CD4-positive, alpha-beta T cell treated with Interferon gamma for 1 hour (primary cell): ENCODE data around the gene REEP1.
"Not testable (repeated sequence)": the region's sequence is repeated elsewhere in the genome, so short reads cannot be mapped to it uniquely, and the experiment has no call there.

Experiments
- DNase-seq: peaks from one replicate; pipeline ENCODE4 v3.0.0-alpha.2; 2020

Gene REEP1

GRCh38 chr2:86337244-86337835 lies at the start of gene REEP1:
Gene REEP1, minus strand, starts transcription at chr2:86337626. Its CDS starts 116 bp downstream, at chr2:86337510.
- no peak for DNase-seq

DNA sequence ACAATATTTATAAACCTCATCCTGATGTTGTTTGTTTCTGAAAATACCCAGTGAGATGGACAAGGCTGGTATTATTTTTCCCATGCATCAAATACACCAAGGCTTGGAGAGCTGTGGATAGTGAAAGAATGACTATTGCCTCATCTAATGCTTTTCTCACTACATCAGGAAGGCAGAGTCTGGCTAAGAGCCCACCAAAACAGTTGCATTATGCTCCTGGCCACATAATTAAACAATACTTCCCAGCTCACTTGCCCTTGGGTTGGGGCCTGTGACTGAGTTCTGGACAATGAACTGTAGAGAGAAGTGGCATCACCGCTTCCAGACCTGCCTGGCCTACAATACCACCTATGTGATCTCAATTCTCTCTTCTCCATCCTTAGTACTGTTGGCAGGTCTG lies 46.4 kb upstream of the REEP1 start:
- DNase-seq, result no peak

- DNase-seq, result no peak
These were observed 45.3 kb upstream of the REEP1 start for GRCh38 chr2:86382698-86383097.

DNA sequence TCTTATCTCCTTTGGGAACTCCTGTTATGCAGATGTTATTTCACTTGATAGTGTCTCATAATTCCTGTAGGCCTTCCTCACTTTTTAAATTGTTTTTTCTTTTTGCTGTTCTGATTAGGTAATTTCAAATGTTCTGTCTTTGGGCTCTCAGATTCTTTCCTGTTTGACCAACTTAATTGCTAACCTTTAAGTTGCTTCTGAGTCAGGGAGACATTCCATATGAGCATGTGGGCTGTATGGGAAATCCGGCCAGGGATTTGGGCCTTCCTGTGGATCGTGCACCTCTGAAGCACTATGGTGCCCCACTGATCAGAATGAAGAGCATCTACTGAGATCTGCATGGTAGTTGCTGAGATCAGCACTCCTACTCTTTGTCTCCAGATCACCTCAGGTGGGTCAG lies 44.7 kb upstream of the REEP1 start:
- DNase-seq, result no peak

DNA sequence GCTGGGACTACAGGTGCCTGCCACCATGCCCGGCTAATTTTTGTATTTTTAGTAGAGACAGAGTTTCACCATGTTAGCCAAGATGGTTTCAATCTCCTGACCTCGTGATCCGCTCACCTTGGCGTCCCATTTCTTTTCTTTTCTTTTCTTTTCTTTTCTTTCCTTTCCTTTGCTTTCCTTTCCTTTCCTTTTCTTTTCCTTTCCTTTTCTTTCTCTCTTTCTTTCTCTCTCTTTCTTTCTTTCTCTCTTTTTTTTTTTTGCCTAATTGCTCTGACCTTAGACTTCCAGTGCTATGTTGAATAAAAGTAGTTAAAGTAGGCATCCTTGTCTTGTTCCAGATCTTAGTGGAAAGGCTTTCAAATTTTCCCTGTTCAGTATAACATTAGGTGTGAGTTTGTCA lies 41.0 kb upstream of the REEP1 start:
- no peak for DNase-seq

DNA sequence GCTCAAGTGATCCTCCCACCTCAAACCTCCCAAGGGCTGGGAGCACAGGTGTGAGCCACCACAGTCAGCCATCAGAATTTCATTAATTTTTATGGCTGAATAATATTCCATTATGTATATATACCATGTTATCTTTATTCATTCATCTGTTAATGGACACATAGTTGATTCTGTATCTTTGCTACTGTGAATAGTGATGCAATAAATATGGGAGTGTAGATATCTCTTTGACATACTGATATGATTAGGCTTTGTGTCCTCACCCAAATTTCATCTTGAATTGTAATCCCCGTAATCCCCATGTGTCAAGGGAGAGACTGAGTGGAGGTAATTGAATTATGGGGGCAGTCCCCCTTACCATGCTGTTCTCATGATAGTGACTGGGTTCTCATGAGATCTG lies 38.2 kb upstream of the REEP1 start:
- no peak for DNase-seq

DNA sequence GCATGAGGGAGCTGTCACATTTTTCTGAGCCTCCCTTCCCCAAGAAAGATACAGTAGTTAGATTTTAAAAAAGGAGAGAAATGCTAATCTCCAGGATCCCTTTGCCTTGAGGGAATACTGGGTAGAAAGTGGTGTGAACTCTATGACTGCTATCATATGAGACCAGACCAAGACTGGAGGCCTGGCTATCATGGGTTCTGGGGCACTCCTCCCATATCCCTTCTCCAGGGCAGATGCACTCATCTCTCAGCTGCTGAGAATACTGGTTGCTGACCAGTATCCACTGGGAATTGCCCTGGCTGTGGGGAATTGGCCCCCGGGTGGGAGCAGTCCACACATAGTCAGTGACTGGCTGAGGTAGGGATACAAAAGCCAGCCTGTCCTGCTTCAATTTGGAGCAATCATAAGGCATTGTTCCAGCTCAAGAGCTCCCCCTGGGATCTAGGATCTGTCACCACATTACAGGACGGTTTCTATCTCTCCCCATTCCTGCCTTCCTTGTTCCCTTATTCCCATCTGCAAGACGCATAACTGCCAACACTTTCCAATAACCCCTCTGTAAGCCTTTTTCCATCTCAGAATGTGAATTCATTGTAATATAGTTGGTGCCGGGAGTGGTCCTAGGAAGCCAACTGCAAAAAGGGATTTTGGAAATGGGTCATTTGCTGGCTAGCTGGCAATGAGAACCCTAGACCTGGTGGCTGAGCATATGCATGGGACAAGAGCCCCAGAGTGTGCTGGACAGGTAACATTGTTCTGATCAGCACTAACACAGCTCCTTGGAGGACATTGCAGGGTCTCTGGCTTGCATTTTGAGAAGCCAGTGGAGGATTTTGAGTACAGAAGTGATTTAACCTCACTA lies 35.4 kb upstream of the REEP1 start:
- no peak for DNase-seq

GRCh38 chr2:86372133-86372532 lies 34.7 kb upstream of the REEP1 start:
- no peak for DNase-seq

DNA sequence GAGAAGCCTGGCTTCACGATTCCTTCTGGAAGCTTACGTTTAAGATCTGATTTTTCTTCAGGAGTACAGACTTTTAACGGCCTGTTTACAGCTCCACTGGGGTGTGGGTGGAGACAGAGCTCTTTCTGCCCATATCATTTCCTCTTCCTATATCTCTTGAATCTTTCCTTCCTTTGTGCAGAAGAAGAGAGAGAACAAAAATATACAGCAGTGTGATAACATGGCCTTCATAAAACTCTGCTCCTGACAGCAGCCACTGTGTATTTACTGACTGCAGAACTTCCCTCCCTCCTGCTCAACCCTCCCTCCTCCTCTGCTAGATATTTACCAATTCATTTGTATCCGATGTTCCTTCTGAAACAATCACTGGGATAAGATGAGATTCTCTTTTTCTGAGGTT lies 34.1 kb upstream of the REEP1 start:
- no peak for DNase-seq

GRCh38 chr2:86370579-86370978 lies 33.2 kb upstream of the REEP1 start:
- DNase-seq, result no peak

DNA sequence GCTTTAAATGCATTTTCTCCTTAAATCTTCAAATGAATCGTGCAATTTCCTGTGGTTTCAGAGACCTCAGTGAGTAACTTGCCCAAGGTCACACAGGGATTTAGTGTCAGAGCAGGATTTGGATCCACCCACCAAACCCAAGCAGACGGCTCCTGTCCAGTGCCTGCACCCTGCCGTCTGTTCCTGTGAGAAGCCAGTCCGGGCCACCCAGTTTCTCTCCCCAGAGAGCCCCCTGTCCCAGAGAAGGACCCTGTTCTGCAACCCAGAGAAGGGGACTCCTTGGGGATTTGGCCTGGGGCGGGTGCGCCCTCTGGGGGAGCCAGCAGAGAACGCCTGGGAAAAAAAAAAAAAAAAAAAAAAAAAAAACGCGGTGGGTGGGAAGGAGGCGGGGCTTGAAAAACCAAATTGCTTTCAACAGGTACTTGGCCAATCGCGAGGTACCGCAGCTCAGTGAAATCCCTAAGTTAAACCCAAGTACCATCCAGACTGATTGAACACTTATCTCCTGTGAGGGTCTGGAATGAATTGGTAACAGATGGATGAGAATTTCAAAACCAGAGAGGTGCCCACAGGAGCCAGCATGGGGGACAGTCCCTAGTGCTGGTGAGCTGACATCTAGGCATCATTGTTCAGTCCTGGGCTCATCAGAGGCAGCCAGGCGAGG lies 30.9 kb upstream of the REEP1 start:
- peak; percentile 20 for DNase-seq

DNA sequence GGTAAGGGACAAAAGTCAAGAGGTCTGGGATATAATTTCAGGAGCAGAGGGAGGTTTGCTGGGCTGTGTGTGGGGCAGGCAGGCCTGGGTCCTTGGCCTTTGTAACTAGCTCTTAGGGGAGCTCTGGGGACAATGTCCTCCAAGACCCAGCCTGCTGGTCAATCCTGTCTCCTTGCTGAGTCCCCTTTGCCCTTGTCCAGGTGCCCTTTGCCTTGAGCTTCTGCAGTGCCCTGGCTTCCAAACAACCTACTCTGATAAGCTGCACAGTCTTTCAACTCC lies 30.0 kb upstream of the REEP1 start:
- DNase-seq, result no peak

GRCh38 chr2:86366651-86367498 lies 29.4 kb upstream of the REEP1 start:
- no peak for DNase-seq

DNA sequence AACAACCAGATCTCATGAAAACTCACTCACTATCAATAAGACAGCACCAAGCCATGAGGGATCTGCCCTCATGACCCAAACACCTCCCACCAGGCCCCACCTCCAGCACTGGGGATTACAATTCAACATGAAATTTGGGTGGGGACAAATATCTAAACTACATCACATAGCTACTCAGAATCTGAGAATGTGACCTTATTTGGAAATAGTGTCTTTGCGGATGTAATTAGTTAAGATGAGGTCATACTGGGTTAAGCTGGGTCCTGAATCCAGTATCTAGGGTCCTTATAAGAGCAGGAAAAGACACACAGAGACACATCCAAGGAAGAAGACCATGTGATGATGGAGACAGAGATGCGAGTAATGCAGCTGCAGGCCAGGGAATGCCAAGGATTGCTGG lies 27.5 kb upstream of the REEP1 start:
- no peak for DNase-seq

GRCh38 chr2:86360776-86361175 lies 23.4 kb upstream of the REEP1 start:
- no peak for DNase-seq

DNA sequence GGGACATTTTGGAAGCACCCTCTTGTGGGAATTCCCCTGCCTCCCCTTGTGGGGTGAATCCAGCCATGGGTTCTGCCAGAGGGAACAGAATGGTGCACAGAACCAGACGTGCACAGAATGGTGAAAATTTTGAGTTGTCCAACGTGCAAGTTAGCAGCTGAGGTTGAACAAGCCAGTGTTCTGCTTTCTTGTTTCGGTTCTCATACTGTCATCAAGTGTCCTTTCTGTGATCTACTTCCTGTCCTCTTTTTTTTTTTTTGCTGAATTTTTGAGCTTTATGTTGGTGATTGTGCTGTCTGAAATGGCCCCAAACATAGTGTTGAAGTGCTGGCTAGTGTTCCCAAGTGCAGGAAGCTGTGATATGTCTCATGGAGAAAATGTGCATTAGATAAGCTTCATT lies 21.5 kb upstream of the REEP1 start:
- DNase-seq, result peak; percentile 9

DNA sequence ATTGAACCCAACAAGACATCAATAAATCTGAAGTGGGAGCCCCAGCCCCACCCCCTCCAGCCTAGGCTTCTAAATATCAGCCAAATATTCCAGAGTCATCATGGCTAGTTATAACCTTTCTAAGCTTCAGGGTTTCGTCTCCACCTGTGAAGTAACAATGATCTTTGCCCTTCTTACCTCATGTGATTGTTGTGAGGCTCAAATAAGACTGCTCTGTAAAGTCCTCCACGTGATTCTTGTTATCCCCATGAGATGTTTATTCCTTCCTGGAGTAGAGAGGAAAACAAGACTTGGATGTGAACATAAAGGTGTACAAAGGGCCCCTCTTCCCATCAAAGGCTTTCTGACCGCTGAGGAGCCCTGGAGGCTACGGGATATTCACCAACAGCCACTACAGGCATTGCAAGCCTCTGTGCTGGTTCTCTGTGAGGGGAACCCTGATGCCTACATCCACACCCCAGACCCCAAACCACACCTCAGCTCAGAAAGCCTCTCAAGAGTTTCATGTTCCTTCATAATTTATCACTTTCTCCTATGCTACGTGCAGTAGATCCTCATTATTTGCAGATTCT lies 20.1 kb upstream of the REEP1 start:
- DNase-seq, result no peak

DNA sequence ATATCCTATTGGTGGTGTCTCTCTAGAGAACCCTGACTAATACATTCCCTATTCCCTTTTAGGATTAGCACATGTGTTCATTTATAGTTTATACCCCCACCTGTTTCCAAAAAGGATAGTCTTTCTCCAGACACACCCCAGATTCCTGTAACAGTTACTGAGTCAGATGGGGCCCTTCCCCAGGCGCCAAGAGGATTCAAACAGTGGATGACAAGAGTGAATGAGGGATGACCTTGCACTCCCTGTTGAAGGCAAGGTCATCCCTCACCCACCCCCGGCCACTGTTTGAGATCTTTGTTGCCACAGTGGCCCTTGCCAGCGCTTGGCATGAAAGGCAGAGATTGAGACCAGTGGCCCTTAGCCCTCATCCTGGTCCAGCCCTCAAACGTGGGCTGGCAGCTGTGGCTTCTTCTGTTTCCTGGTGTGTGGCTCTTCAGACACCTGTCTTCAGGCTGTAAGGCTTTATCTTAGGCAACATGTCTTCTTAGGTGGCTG lies 15.3 kb upstream of the REEP1 start:
- DNase-seq, result no peak

GRCh38 chr2:86352137-86352726 lies 14.8 kb upstream of the REEP1 start:
- no peak for DNase-seq

- DNase-seq, result no peak
These were observed 13.3 kb upstream of the REEP1 start for GRCh38 chr2:86350751-86351150.

GRCh38 chr2:86347401-86347800 lies 10.0 kb upstream of the REEP1 start:
- DNase-seq, result no peak

DNA sequence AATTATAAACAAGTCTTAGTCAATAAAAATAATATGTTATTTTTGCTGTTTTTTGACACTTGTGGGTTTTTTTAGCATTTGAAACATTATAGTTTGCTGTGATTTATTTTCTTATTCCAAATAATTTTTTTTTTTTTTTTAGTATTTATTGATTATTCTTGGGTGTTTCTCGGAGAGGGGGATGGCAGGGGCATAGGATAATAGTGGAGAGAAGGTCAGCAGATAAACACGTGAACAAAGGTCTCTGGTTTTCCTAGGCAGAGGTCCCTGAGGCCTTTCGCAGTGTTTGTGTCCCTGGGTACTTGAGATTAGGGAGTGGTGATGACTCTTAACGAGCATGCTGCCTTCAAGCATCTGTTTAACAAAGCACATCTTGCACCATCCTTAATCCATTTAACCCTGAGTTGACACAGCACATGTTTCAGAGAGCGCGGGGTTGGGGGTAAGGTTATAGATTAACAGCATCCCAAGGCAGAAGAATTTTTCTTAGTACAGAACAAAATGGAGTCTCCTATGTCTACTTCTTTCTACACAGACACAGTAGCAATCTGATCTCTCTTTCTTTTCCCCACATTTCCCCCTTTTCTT lies 8.5 kb upstream of the REEP1 start:
- DNase-seq, result not testable (repeated sequence)
